Hepatocyte (in vitro differentiated cells): ENCODE results near the gene LDLRAD4. TPM values are rescaled to one million over a fixed set of nuclear protein-coding genes. Genes with fewer than 3 reads are reported as not detected.

Experiments used
- DNase-seq: peaks from one replicate; pipeline ENCODE4 v3.0.0-alpha.2; 2016; ENCODE audit warnings: low spot score
- H2AFZ ChIP-seq: fragments of 200-600 bp; sonication (generic); 2 replicates; pipeline ENCODE4 v1.6.0; 2016; ENCODE audit warnings: antibody characterized with exemption, mild to moderate bottlenecking
- H3K27ac ChIP-seq: fragments of 200-600 bp; sonication (generic); 2 replicates; pipeline ENCODE4 v1.5.1; 2016; ENCODE audit warnings: mild to moderate bottlenecking
- H3K27me3 ChIP-seq: fragments of 200-600 bp; sonication (generic); 2 replicates; pipeline ENCODE4 v1.6.1; 2016
- H3K36me3 ChIP-seq: fragments of 200-600 bp; sonication (generic); replicated peaks from 2 replicates; pipeline ENCODE4 v1.5.1; 2016; ENCODE audit warnings: low read depth; ENCODE audit not compliant: insufficient read depth
- H3K4me1 ChIP-seq: fragments of 200-600 bp; sonication (generic); 2 replicates; pipeline ENCODE4 v1.5.1; 2016; ENCODE audit warnings: mild to moderate bottlenecking, moderate library complexity; ENCODE audit not compliant: insufficient read depth
- H3K4me2 ChIP-seq: fragments of 200-600 bp; sonication (generic); 2 replicates; pipeline ENCODE4 v1.6.0; 2016
- H3K4me3 ChIP-seq: fragments of 200-600 bp; sonication (generic); 2 replicates; pipeline ENCODE4 v1.5.1; 2016; ENCODE audit warnings: mild to moderate bottlenecking
- H3K79me2 ChIP-seq: fragments of 200-600 bp; sonication (generic); 2 replicates; pipeline ENCODE4 v1.6.0; 2017; ENCODE audit warnings: mild to moderate bottlenecking
- H3K9me2 ChIP-seq: fragments of 200-600 bp; sonication (generic); replicated peaks from 2 replicates; pipeline ENCODE4 v1.6.0; 2017; ENCODE audit warnings: mild to moderate bottlenecking; ENCODE audit not compliant: insufficient read depth
- H3K9me3 ChIP-seq: fragments of 200-600 bp; sonication (generic); 2 replicates; pipeline ENCODE4 v1.5.1; 2016; ENCODE audit warnings: low read depth, mild to moderate bottlenecking
- H4K20me1 ChIP-seq: fragments of 200-600 bp; sonication (generic); 2 replicates; pipeline ENCODE4 v1.6.0; 2016; ENCODE audit warnings: mild to moderate bottlenecking; ENCODE audit not compliant: insufficient read depth, poor library complexity, severe bottlenecking
- CTCF ChIP-seq: fragments of 200-600 bp; sonication (generic); IDR thresholded peaks from 2 replicates; pipeline ENCODE4 v1.5.1; 2016; ENCODE audit warnings: antibody characterized with exemption, mild to moderate bottlenecking; ENCODE audit not compliant: poor library complexity
- EZH2 ChIP-seq: fragments of 200-600 bp; sonication (generic); IDR thresholded peaks from 2 replicates; pipeline ENCODE4 v1.6.1; 2016; ENCODE audit warnings: antibody characterized with exemption, mild to moderate bottlenecking, borderline replicate concordance
- EZH2phosphoT487 ChIP-seq: fragments of 200-600 bp; sonication (generic); IDR thresholded peaks from one replicate; pipeline ENCODE4 v1.6.1; 2018; ENCODE audit warnings: antibody characterized with exemption, mild to moderate bottlenecking, low read depth, moderate library complexity; ENCODE audit not compliant: unreplicated experiment, severe bottlenecking
- WGBS: methylation state at CpG from one replicate; pipeline ENCODE4 v1.1.6; 2016; ENCODE audit warnings: low lambda C conversion rate; ENCODE audit errors: missing lambda C conversion rate; 5-methylcytosine and 5-hydroxymethylcytosine counted together
- polyA plus RNA-seq: library from polyadenylated mRNA; unstranded; fragments of >200 nt; fragmentation: Nextera tagmentation; extraction: Ambion mirVana; gene quantifications from 2 replicates; pipeline ENCODE4 v1.2.1, GENCODE V29; 2016
- total RNA-seq: library from RNA; depleted of rRNA; stranded (reverse); fragments of >200 nt; gene quantifications from 2 replicates; pipeline ENCODE4 v1.2.3, GENCODE V29; 2014

LDLRAD4 gene
- total and polyA plus RNA-seq, 2 experiments from 2014 or later, result 15.1 to 29.0 TPM

- 94% methylated on average over 7 of the region's 7 CpGs for WGBS
- Histone ChIP-seq H4K20me1 (no peaks in the 10 kb centered on the region), H3K4me2 (no peak overlapping the region), H3K4me3 (no peak overlapping the region), H3K4me1 (peaks cover 17% of the 10 kb centered on the region), H2AFZ (no peak overlapping the region), H3K9me3 (no peaks in the 10 kb centered on the region), H3K9me2 (no peaks in the 10 kb centered on the region), H3K27ac (no peak overlapping the region), H3K27me3 (no peaks in the 10 kb centered on the region), H3K79me2 (no peaks in the 10 kb centered on the region), H3K36me3 (no peaks in the 10 kb centered on the region)
- DNase-seq, result no peak
- no peak for TF ChIP-seq CTCF
- TF ChIP-seq EZH2, result no peak
- no peak for TF ChIP-seq EZH2phosphoT487
Measured at GRCh38 chr18:13570856-13571495, 352.4 kb downstream of the LDLRAD4 start.

GRCh38 chr18:13572148-13572547 lies 353.6 kb downstream of the LDLRAD4 start:
- Histone ChIP-seq H3K4me1 (peaks cover 17% of the 10 kb centered on the region), H4K20me1 (no peaks in the 10 kb centered on the region), H3K4me2 (no peak overlapping the region), H3K9me2 (no peaks in the 10 kb centered on the region), H3K27me3 (no peaks in the 10 kb centered on the region), H3K4me3 (no peak overlapping the region), H3K9me3 (no peaks in the 10 kb centered on the region), H3K79me2 (no peaks in the 10 kb centered on the region), H3K27ac (no peak overlapping the region), H3K36me3 (no peaks in the 10 kb centered on the region), H2AFZ (no peak overlapping the region)
- WGBS, result 97% methylated on average over 5 of the region's 5 CpGs
- TF ChIP-seq EZH2 (no peak), EZH2phosphoT487 (no peak)
- no peak for DNase-seq

DNA sequence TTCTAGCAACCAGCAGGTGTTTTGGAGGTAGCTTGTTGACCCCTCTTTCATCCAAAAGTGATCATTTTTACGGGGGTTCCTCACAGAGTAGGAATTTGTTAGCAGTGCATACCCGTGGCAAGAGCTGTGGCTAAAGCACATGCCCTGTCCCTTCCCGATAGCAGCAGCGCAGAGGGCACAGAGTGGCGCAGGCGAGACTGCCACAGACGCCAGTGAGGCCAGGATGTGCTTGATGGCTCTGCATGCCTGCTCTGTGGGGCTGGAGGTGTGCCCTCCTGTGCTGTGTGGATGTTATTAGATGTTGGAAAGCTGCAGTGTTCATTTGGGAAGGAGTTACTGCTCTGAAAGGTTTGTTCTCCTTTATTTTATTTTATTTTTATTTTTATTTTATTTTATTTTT lies 354.2 kb downstream of the LDLRAD4 start:
- Histone ChIP-seq H3K79me2 (no peaks in the 10 kb centered on the region), H4K20me1 (no peaks in the 10 kb centered on the region), H3K9me3 (no peaks in the 10 kb centered on the region), H3K9me2 (no peaks in the 10 kb centered on the region), H2AFZ (no peak overlapping the region), H3K4me3 (no peak overlapping the region), H3K4me2 (no peak overlapping the region), H3K4me1 (peaks cover 17% of the 10 kb centered on the region), H3K36me3 (no peaks in the 10 kb centered on the region), H3K27ac (no peak overlapping the region), H3K27me3 (no peaks in the 10 kb centered on the region)
- 93% methylated on average over 7 of the region's 7 CpGs for WGBS
- DNase-seq, result no peak
- TF ChIP-seq EZH2 (no peak), EZH2phosphoT487 (no peak), CTCF (no peak)

DNA sequence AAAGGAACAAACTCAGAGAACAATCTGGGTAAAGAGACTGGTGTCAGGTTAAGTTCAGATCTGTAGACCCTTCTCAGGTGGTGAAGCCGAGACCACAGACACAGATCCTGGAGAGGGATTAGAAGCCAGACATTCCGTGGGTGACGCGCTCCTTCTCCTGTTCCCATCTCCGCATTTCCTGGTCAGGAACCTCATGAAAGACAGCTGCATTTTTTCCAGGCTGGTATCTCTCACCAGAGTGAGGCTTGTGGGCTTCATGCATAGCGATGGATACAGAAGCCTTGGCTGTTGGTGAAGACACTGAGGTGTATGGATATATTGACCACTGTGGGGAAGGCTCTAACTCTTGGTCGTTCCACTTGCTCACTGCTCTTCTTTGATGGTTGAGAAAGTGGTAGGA lies 355.2 kb downstream of the LDLRAD4 start:
- Histone ChIP-seq H3K4me2 (no peak overlapping the region), H4K20me1 (no peaks in the 10 kb centered on the region), H3K4me1 (peaks cover 11% of the 10 kb centered on the region), H3K36me3 (no peaks in the 10 kb centered on the region), H3K9me3 (no peaks in the 10 kb centered on the region), H3K27ac (no peak overlapping the region), H3K9me2 (no peaks in the 10 kb centered on the region), H3K79me2 (no peaks in the 10 kb centered on the region), H2AFZ (no peak overlapping the region), H3K27me3 (no peaks in the 10 kb centered on the region), H3K4me3 (no peak overlapping the region)
- 91% methylated on average over 7 of the region's 7 CpGs for WGBS
- DNase-seq, result no peak
- TF ChIP-seq EZH2phosphoT487 (no peak), CTCF (no peak), EZH2 (no peak)
